Neural crest cell (in vitro differentiated cells): ENCODE results near the gene CUL5. TPM values are rescaled to one million over a fixed set of nuclear protein-coding genes. Genes with fewer than 3 reads are reported as not detected.

Experiments used
- DNase-seq: peaks from one replicate; pipeline ENCODE4 v3.0.0; 2021; ENCODE audit warnings: low read depth, mixed read lengths, low spot score
- H3K27ac Mint-ChIP-seq: one replicate; pipeline ENCODE4 v1.8.0; 2021; ENCODE audit warnings: mild to moderate bottlenecking, mixed read lengths; ENCODE audit not compliant: unreplicated experiment
- H3K27me3 Mint-ChIP-seq: 2 replicates; pipeline ENCODE4 v1.8.0; 2021; ENCODE audit warnings: low read depth, mild to moderate bottlenecking, mixed read lengths
- H3K36me3 Mint-ChIP-seq: 2 replicates; pipeline ENCODE4 v1.8.0; 2021; ENCODE audit warnings: low read depth, mild to moderate bottlenecking, mixed read lengths
- H3K4me1 Mint-ChIP-seq: 2 replicates; pipeline ENCODE4 v1.8.0; 2021; ENCODE audit warnings: mixed read lengths
- H3K4me3 Mint-ChIP-seq: one replicate; pipeline ENCODE4 v1.8.0; 2021; ENCODE audit warnings: mild to moderate bottlenecking, mixed read lengths
- H3K9me3 Mint-ChIP-seq: 2 replicates; pipeline ENCODE4 v1.8.0; 2021; ENCODE audit warnings: mixed read lengths
- total RNA-seq: library from RNA; stranded (reverse); gene quantifications from 2 replicates; pipeline ENCODE4 v1.2.1, GENCODE V29; 2021
- TF ChIP-seq, protein P1 (sequence below): fragments of 200-600 bp; sonication (generic); conservative IDR thresholded peaks from 2 replicates; pipeline ENCODE4 v1.5.0; 2021; ENCODE audit warnings: antibody characterized with exemption, mild to moderate bottlenecking

CUL5 gene
- total RNA-seq, 1 donor from 2014 or later = 46.3 TPM

DNA sequence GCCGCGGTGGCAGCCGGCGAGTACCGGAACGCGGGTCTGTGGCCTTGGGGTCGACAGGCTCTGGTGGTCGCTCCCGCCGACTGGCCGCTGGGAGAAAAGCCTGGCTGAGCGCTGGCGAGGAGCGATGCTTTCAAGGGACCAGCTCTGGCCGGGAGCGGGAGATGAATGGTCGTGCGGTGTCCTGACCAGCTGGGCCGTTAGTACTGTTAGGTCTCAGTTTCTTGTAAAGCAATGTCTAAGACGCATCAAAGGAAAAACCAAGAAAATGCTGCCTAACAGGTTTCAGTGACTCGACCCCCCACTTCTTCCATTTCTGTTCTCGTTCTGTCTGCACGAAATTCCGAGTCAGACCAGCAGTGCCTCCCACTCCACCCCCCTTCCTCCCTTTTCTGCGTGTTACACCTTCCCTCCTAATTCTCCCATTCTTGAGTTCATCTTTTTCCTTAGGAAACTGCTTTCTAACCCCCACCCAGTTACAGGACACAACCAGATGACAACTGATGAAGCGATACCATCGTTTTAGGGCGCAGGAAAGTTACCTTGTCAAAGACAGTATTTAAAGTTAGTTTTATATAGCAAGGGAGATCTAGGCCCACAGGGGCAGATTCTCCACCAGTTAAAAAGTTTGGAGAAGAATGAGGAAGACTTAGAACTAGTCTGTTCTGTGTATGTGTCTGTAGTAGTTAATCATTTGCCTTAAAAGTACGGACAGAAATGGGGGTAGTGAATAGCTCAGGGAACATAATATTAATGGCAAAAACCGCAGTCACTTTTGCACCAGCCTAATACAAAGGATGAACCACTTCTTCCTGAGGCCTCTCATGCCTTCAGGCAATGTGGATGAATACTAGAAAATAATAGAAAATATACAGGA, 1.0 kb downstream of the CUL5 start:
- H3K36me3 Mint-ChIP-seq = no peaks in the 10 kb centered on the region
- no peak overlapping the region for H3K4me3 Mint-ChIP-seq
- peaks cover 22% of the 10 kb centered on the region for H3K4me1 Mint-ChIP-seq
- TF ChIP-seq, protein P1, sequence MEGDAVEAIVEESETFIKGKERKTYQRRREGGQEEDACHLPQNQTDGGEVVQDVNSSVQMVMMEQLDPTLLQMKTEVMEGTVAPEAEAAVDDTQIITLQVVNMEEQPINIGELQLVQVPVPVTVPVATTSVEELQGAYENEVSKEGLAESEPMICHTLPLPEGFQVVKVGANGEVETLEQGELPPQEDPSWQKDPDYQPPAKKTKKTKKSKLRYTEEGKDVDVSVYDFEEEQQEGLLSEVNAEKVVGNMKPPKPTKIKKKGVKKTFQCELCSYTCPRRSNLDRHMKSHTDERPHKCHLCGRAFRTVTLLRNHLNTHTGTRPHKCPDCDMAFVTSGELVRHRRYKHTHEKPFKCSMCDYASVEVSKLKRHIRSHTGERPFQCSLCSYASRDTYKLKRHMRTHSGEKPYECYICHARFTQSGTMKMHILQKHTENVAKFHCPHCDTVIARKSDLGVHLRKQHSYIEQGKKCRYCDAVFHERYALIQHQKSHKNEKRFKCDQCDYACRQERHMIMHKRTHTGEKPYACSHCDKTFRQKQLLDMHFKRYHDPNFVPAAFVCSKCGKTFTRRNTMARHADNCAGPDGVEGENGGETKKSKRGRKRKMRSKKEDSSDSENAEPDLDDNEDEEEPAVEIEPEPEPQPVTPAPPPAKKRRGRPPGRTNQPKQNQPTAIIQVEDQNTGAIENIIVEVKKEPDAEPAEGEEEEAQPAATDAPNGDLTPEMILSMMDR = no peak
- no peaks in the 10 kb centered on the region for H3K27me3 Mint-ChIP-seq
- H3K9me3 Mint-ChIP-seq = no peaks in the 10 kb centered on the region
- DNase-seq = no peak
- H3K27ac Mint-ChIP-seq = peak overlapping the region; percentile 100

DNA sequence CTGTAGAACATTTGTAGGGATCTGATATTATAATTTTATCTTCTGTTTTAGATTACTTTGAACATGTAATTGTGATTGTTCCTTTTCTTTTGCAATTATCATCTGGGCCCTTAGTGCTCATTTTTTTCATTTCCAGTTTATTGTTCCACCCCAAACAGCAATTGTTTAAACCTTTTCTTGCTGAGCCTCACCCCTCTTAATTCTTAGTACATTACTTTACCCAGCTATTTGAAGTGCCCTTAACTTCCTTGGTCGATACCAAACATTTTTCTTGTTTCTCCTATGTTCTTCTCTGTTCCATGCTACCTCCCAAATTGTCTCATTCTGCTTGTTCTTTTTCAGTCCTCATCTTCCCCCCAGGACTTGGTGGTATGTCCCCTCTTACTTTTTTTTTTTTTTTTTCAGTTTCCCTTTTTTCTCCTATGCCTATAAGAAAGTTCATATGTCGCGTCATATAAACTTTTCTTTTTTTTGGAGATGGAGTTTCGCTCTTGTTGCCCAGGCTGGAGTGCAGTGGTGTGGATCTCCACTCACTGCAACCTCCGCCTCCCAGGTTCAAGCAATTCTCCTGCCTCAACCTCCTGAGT, 3.5 kb downstream of the CUL5 start:
- Mint-ChIP-seq H3K4me3 (no peak overlapping the region), H3K27me3 (no peaks in the 10 kb centered on the region), H3K36me3 (no peaks in the 10 kb centered on the region), H3K9me3 (no peaks in the 10 kb centered on the region), H3K4me1 (peaks cover 29% of the 10 kb centered on the region), H3K27ac (no peak overlapping the region)
- TF ChIP-seq, protein P1 = no peak
- DNase-seq = no peak

DNA sequence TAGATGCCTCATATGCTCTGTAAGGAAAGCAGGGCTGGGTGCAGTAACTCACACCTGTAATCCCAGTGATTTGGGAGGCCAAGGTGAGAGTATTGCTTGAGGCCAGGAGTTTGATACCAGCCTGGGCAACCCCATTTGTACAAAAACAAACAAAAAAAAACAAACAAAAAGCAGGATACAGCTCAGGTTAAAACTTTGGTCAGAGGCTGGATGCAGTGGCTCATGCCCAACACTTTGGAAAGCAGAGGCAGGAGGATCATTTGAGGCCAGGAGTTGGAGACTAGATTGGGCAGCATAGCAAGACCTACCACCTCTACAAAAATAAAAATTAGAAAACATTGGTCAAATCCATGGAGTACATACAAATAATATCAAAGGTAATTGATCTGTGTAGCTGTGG, 7.9 kb downstream of the CUL5 start:
- no peak for DNase-seq
- no peaks in the 10 kb centered on the region for H3K27me3 Mint-ChIP-seq
- no peak overlapping the region for H3K27ac Mint-ChIP-seq
- no peaks in the 10 kb centered on the region for H3K36me3 Mint-ChIP-seq
- no peaks in the 10 kb centered on the region for H3K9me3 Mint-ChIP-seq
- H3K4me1 Mint-ChIP-seq = peaks cover 12% of the 10 kb centered on the region
- no peak overlapping the region for H3K4me3 Mint-ChIP-seq
- TF ChIP-seq, protein P1 = no peak

DNA sequence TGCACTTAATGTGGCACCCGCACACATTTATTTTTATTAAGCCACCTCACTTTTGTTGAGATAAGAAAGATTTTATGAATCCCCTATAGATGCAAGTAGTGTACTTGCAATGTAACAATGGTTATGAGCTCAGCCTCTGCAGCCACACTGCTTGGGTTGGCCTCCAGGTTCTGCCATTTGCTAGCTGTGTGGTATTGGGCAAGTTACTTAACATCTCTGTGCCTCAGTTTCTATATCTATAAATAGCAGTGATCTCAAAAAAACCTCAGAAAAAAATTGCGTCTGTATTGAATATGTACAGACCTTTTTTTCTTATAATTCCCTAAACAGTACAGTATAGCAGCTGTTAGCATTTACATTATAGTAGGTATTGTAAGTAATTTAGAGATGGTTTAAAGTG, 10.0 kb downstream of the CUL5 start:
- TF ChIP-seq, protein P1 = no peak
- Mint-ChIP-seq H3K27me3 (no peaks in the 10 kb centered on the region), H3K4me1 (peaks cover 10% of the 10 kb centered on the region), H3K4me3 (no peak overlapping the region), H3K9me3 (no peaks in the 10 kb centered on the region), H3K27ac (no peak overlapping the region), H3K36me3 (no peaks in the 10 kb centered on the region)
- DNase-seq = no peak

DNA sequence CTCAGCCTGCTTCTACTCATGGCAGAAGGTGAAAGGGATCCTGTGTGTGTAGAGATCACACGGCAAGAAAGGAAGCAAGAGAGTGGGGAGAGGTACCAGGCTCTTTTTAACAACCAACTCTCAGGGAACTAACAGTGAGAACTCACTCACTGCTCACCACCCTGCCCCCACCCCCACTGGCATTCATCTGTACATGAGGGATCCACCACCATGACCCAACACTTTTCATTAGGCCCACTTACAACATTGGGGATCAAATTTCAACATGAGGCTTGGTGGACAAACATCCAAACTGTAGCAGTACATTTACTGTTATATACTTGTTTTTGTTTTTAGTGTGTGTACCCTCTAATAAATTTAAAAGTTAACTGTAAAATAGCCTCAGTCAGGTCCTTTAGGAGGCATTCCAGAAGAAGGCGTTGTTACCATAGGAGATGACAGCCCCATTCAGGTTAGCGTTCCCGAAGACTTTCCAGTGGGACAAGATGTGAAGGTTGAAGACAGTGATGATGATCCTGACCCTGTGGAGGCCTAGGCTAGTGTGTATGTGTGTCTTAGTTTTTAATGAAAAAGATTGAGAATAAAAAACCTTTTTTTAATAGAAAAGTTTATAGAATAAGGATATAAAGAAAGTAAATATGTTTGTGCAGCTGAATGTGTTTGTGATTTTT, 11.3 kb downstream of the CUL5 start:
- TF ChIP-seq, protein P1 = no peak
- Mint-ChIP-seq H3K4me1 (peaks cover 10% of the 10 kb centered on the region), H3K9me3 (no peaks in the 10 kb centered on the region), H3K4me3 (no peak overlapping the region), H3K27me3 (no peaks in the 10 kb centered on the region), H3K27ac (no peak overlapping the region), H3K36me3 (no peaks in the 10 kb centered on the region)
- no peak for DNase-seq
